ENCODE measurements around the gene ZNF346.

The ZNF346 gene

DNA sequence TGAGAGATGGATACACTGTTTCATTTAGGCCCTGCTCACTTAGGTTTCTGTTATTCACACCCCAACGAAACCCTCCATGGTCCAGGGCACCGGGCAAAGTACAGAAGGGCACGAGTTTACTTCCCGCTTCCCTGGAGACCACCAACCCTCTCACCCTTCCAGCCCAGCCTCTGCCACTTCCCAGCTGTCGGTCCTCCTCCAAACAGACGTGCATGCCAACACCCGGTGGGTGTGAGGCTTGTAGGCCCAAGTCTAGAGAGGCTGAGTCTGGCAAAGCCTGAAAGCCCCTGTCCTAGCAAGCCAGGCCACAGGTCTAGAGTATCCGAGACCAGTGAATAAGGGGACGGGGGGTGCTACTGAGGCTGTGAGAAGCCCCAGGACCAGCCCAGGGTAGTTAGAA lies 57.1 kb downstream of the ZNF346 start:
- Histone ChIP-seq H2BK120ac (ENCODE audit: insufficient read depth, low read length, poor library complexity) (no peak overlapping the region), H3K4me1 (ENCODE audit: control insufficient read depth in 1 of 2, insufficient read depth in 2 of 2, low read length in 2 of 2) (peaks cover 0 to 3% of the 10 kb centered on the region in 2 experiments)
- WGBS (ENCODE audit: extremely low coverage, insufficient coverage, insufficient read length), result no CpG with 5 or more reads among the region's 9 CpGs

DNA sequence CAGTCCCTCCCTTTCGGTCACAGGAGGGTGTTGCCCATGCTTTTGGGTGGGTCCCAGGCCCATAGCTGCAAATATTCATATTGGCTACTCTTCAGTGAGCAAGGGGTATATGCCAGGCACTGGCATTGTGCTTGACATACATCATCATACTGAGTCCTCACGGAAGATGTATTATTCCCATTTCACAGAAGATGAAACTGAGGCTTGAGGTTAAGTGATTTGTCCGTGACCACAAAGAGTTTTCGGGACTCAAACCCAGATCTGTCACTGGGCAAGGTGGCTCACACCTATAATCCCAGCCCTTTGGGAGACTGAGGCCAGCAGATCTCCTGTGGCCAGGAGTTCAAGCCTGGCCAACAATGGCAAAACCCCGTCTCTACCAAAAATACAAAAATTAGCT lies 57.8 kb downstream of the ZNF346 start:
- Histone ChIP-seq H4K8ac (ENCODE audit: low read depth, low read length) (no peak overlapping the region), H3K36me3 (ENCODE audit: control insufficient read depth in 1 of 2, insufficient read depth in 2 of 2, low read length in 2 of 2) (no peaks in the 10 kb centered on the region), H2AFZ (ENCODE audit: insufficient read depth, low read length, poor library complexity) (no peak overlapping the region), H3K4me2 (ENCODE audit: low read length) (no peak overlapping the region), H3K27ac (ENCODE audit: low read depth, low read length) (no peak overlapping the region), H3K9me3 (ENCODE audit: insufficient read depth, low read depth, low read length) (no peaks in the 10 kb centered on the region), H3K79me1 (ENCODE audit: low read length) (no peaks in the 10 kb centered on the region), H3K27me3 (ENCODE audit: insufficient read depth, low read length) (no peaks in the 10 kb centered on the region), H3K14ac (ENCODE audit: low read length) (no peak overlapping the region), H3K4me1 (ENCODE audit: control insufficient read depth in 1 of 2, insufficient read depth in 2 of 2, low read length in 2 of 2) (peaks cover 0 to 3% of the 10 kb centered on the region in 2 experiments), H2BK120ac (ENCODE audit: insufficient read depth, low read length, poor library complexity) (no peak overlapping the region), H3K4ac (ENCODE audit: low read depth, low read length) (no peak overlapping the region), H3K9ac (ENCODE audit: low read length) (no peak overlapping the region), H2AK5ac (ENCODE audit: low read length) (no peak overlapping the region), H2BK5ac (ENCODE audit: low read depth, low read length, poor library complexity) (no peak overlapping the region), H4K91ac (ENCODE audit: low read depth, low read length) (no peak overlapping the region), H3K4me3 (ENCODE audit: low read depth, low read length) (no peak overlapping the region), H4K12ac (ENCODE audit: low read depth, low read length) (no peak overlapping the region), H3K23ac (ENCODE audit: low read length) (no peak overlapping the region), H3K79me2 (ENCODE audit: control insufficient read depth, insufficient read depth, low read length, poor library complexity) (no peaks in the 10 kb centered on the region), H2BK12ac (ENCODE audit: low read length) (no peak overlapping the region), H3K18ac (ENCODE audit: low read length) (no peak overlapping the region)
- DNase-seq, result no peak
- no CpG with 5 or more reads among the region's 5 CpGs for WGBS (ENCODE audit: extremely low coverage, insufficient coverage, insufficient read length)

More for the DNA sequence above, 57.1 kb downstream of the ZNF346 start:
- Histone ChIP-seq H3K9me3 (ENCODE audit: insufficient read depth, low read depth, low read length) (no peaks in the 10 kb centered on the region), H3K27me3 (ENCODE audit: insufficient read depth, low read length) (no peaks in the 10 kb centered on the region), H3K14ac (ENCODE audit: low read length) (no peak overlapping the region), H3K79me2 (ENCODE audit: control insufficient read depth, insufficient read depth, low read length, poor library complexity) (no peaks in the 10 kb centered on the region), H4K91ac (ENCODE audit: low read depth, low read length) (no peak overlapping the region), H3K27ac (ENCODE audit: low read depth, low read length) (no peak overlapping the region), H3K4ac (ENCODE audit: low read depth, low read length) (no peak overlapping the region), H3K4me2 (ENCODE audit: low read length) (no peak overlapping the region), H3K4me3 (ENCODE audit: low read depth, low read length) (no peak overlapping the region), H3K9ac (ENCODE audit: low read length) (no peak overlapping the region), H3K23ac (ENCODE audit: low read length) (no peak overlapping the region), H2BK12ac (ENCODE audit: low read length) (no peak overlapping the region), H3K79me1 (ENCODE audit: low read length) (no peaks in the 10 kb centered on the region), H2AFZ (ENCODE audit: insufficient read depth, low read length, poor library complexity) (no peak overlapping the region), H3K18ac (ENCODE audit: low read length) (no peak overlapping the region), H2BK5ac (ENCODE audit: low read depth, low read length, poor library complexity) (no peak overlapping the region), H2AK5ac (ENCODE audit: low read length) (no peak overlapping the region), H4K8ac (ENCODE audit: low read depth, low read length) (no peak overlapping the region), H3K36me3 (ENCODE audit: control insufficient read depth in 1 of 2, insufficient read depth in 2 of 2, low read length in 2 of 2) (no peaks in the 10 kb centered on the region), H4K12ac (ENCODE audit: low read depth, low read length) (no peak overlapping the region)
- no peak for DNase-seq

DNA sequence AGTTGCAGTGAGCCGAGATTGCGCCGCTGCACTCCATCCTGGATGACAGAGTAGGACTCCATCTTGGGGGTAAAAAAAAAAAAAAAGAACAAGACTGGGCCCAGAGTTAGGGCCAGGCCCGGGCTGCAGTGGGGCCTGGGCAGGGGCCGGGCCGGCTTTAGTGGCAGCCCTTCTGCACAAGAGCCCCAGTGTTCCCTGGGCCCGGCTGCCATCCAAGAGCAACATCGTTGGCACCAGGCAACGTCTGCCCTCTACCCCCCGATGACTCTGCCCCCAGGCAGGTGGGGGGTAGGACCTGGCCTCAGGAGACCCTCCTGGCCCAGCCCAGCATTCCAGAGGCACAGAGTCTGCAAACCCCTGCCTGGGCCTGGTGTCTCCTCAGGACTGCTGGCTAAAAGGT lies 59.4 kb downstream of the ZNF346 start:
- Histone ChIP-seq H4K12ac (ENCODE audit: low read depth, low read length) (no peak overlapping the region), H2AK5ac (ENCODE audit: low read length) (no peak overlapping the region), H2BK5ac (ENCODE audit: low read depth, low read length, poor library complexity) (no peak overlapping the region), H3K9me3 (ENCODE audit: insufficient read depth, low read depth, low read length) (no peaks in the 10 kb centered on the region), H3K4me3 (ENCODE audit: low read depth, low read length) (no peak overlapping the region), H3K4me2 (ENCODE audit: low read length) (no peak overlapping the region), H4K8ac (ENCODE audit: low read depth, low read length) (no peak overlapping the region), H2AFZ (ENCODE audit: insufficient read depth, low read length, poor library complexity) (no peak overlapping the region), H4K91ac (ENCODE audit: low read depth, low read length) (no peak overlapping the region), H2BK12ac (ENCODE audit: low read length) (no peak overlapping the region), H3K18ac (ENCODE audit: low read length) (no peak overlapping the region), H3K4me1 (ENCODE audit: control insufficient read depth in 1 of 2, insufficient read depth in 2 of 2, low read length in 2 of 2) (peaks cover under 1 to 1% of the 10 kb centered on the region in 2 experiments), H3K27me3 (ENCODE audit: insufficient read depth, low read length) (no peaks in the 10 kb centered on the region), H3K14ac (ENCODE audit: low read length) (no peak overlapping the region), H3K4ac (ENCODE audit: low read depth, low read length) (no peak overlapping the region), H3K9ac (ENCODE audit: low read length) (no peak overlapping the region), H3K79me2 (ENCODE audit: control insufficient read depth, insufficient read depth, low read length, poor library complexity) (no peaks in the 10 kb centered on the region), H2BK120ac (ENCODE audit: insufficient read depth, low read length, poor library complexity) (no peak overlapping the region), H3K79me1 (ENCODE audit: low read length) (peaks cover 1% of the 10 kb centered on the region), H3K23ac (ENCODE audit: low read length) (no peak overlapping the region), H3K36me3 (ENCODE audit: control insufficient read depth in 1 of 2, insufficient read depth in 2 of 2, low read length in 2 of 2) (no peaks in the 10 kb centered on the region), H3K27ac (ENCODE audit: low read depth, low read length) (no peak overlapping the region)
- no peak for DNase-seq
- no CpG with 5 or more reads among the region's 10 CpGs for WGBS (ENCODE audit: extremely low coverage, insufficient coverage, insufficient read length)

- H3K4me3 ChIP-seq (ENCODE audit: low read depth, low read length), result no peak overlapping the region
- no peak overlapping the region for H2AK5ac ChIP-seq (ENCODE audit: low read length)
- H4K91ac ChIP-seq (ENCODE audit: low read depth, low read length), result no peak overlapping the region
- no peak overlapping the region for H2AFZ ChIP-seq (ENCODE audit: insufficient read depth, low read length, poor library complexity)
- no peak overlapping the region for H4K12ac ChIP-seq (ENCODE audit: low read depth, low read length)
- H3K9ac ChIP-seq (ENCODE audit: low read length), result no peak overlapping the region
- H3K79me1 ChIP-seq (ENCODE audit: low read length), result peaks cover 6% of the 10 kb centered on the region
- H3K18ac ChIP-seq (ENCODE audit: low read length), result no peak overlapping the region
- DNase-seq, result no peak
- H3K14ac ChIP-seq (ENCODE audit: low read length), result no peak overlapping the region
- WGBS (ENCODE audit: extremely low coverage, insufficient coverage, insufficient read length), result no CpG with 5 or more reads among the region's 4 CpGs
- no peaks in the 10 kb centered on the region for H3K9me3 ChIP-seq (ENCODE audit: insufficient read depth, low read depth, low read length)
- no peaks in the 10 kb centered on the region for H3K27me3 ChIP-seq (ENCODE audit: insufficient read depth, low read length)
- H3K23ac ChIP-seq (ENCODE audit: low read length), result no peak overlapping the region
- no peak overlapping the region for H2BK120ac ChIP-seq (ENCODE audit: insufficient read depth, low read length, poor library complexity)
- no peak overlapping the region for H3K27ac ChIP-seq (ENCODE audit: low read depth, low read length)
- no peak overlapping the region for H4K8ac ChIP-seq (ENCODE audit: low read depth, low read length)
- H3K4me2 ChIP-seq (ENCODE audit: low read length), result no peak overlapping the region
- H3K4ac ChIP-seq (ENCODE audit: low read depth, low read length), result no peak overlapping the region
- H3K79me2 ChIP-seq (ENCODE audit: control insufficient read depth, insufficient read depth, low read length, poor library complexity), result peaks cover 2% of the 10 kb centered on the region
- peaks cover 8 to 10% of the 10 kb centered on the region in 2 experiments for H3K4me1 ChIP-seq (ENCODE audit: control insufficient read depth in 1 of 2, insufficient read depth in 2 of 2, low read length in 2 of 2)
- H2BK5ac ChIP-seq (ENCODE audit: low read depth, low read length, poor library complexity), result no peak overlapping the region
- H3K36me3 ChIP-seq (ENCODE audit: control insufficient read depth in 1 of 2, insufficient read depth in 2 of 2, low read length in 2 of 2), result no peaks in the 10 kb centered on the region
- H2BK12ac ChIP-seq (ENCODE audit: low read length), result no peak overlapping the region
These were observed 60.9 kb downstream of the ZNF346 start for GRCh38 chr5:177083357-177083756.

All from trophoblast cell (in vitro differentiated cells and primary cell).